ENCODE measurements around the gene BAZ1B.
"Not testable (repeated sequence)": the region's sequence is repeated elsewhere in the genome, so short reads cannot be mapped to it uniquely, and the experiment has no call there.

BAZ1B gene

DNA sequence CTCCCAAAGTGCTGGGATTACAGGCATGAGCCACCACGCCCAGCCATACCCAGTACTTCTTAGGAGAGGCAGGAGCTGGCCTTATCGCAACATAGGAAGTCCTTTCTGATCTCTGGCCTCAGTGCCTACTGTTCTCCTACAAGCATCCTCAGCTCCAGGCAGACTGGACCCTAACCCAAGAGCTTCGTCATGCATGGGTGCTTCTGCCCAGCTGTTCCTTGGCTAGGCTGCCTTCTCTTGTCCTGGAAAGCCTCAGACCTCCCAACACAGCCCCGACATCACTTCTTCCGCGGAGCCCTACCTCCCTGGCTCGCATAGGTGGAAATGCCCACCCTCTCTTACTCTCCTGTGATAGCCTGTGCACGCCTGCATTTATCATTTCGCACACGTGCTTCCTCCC, 19.6 kb upstream of the BAZ1B start:
- DNase-seq = no peak

DNA sequence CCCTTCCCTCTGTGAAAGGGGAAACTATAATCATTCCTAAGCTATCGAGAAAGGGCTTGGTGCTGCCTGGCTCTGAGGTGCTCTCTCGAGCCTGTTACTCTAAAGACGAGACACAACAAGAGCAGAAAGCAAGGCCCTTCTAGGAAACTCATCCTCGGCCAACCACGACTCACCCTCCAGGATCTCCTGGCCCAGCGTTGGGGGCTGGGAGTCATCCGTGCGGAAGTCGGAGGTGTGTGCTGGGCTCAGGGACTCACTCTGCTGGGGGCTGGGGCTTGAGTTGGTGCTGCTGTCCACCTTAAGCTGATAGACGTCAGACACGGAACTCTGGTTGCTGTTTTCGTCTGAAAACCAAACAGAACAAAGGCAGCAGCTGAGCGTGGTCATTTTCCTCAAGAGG, 17.6 kb upstream of the BAZ1B start:
- no peak for DNase-seq

DNA sequence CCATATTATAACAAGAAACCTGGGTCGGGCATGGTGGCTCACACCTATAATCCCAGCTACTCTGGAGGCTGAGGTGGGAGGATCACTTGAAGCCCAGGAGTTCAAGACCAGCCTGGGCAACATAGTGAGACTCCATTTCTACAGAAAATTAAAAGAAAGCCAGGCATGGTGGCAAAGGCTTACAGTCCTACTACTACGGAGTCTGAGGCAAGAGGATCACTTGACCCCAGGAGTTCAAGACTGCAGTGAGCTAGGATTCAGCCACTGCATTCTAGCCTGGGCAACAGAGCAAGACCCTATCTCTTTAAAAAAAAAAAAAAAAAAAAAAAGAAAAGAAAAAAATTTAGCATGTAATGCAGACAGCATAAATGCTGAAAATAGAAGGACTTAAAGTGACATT, 16.4 kb upstream of the BAZ1B start:
- not testable (repeated sequence) for DNase-seq

GRCh38 chr7:73537051-73537450, 15.0 kb upstream of the BAZ1B start:
- DNase-seq = no peak

- no peak for DNase-seq
These were observed 14.4 kb upstream of the BAZ1B start for GRCh38 chr7:73536479-73536878.

DNA sequence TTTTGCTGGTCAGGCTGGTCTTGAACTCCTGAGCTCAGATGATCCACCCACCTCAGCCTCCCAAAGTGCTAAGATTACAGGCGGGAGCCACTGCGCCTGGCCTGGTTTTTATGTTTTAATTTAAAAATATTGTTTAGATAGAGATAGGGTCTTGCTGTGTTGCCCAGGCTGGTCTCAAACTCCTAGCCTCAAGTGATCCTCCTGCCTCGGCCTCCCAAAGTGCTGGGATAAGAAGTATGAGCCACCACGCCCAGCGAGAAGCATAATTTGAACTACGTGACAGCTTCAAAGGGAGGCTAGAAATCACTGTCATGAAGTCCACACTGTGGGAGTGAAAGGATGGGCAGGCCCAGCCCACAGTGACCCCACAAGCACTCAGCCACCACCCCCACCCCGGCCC, 13.8 kb upstream of the BAZ1B start:
- not testable (repeated sequence) for DNase-seq

GRCh38 chr7:73533742-73534141, 11.6 kb upstream of the BAZ1B start:
- DNase-seq = no peak

DNA sequence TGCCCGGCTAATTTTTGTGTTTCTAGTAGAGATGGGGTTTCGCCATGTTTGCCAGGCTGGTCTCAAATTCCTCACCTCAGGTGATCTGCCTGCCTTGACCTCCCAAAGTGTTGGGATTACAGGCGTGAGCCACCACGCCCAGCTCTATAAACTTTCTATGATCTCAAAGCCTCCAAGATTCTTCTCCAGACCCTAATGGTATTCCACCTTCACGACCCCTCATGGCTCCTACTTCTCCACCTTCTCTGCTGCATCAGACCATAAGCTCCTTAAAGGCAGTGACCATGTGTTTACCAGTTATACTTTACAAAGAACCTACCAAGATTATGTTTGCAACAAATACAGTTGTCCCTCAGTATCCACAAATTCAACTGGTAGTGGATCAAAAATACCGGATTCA, 10.1 kb upstream of the BAZ1B start:
- no peak for DNase-seq

DNA sequence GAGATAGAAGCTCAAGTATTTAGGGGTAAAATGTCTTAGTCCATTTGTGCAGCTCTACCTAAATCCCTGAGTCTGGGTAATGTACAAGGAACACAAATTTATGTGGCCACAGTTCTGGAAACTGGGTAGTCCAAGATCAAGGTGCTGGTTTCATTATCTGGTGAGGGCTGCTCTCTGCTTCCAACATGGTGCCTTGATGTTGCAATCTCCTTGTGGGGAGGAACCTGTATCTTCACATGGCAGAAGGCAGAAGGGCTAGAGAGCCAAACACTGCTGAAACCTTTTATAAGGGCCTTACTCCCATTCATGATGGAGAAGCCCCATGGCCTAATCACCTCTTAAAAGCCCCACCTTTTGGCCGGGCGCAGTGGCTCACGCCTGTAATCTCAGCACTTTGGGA, 8.7 kb upstream of the BAZ1B start:
- DNase-seq = no peak

- DNase-seq = no peak
These were observed 5.1 kb upstream of the BAZ1B start for GRCh38 chr7:73526896-73527821.

GRCh38 chr7:73526158-73526494, 4.0 kb upstream of the BAZ1B start:
- not testable (repeated sequence) for DNase-seq

DNA sequence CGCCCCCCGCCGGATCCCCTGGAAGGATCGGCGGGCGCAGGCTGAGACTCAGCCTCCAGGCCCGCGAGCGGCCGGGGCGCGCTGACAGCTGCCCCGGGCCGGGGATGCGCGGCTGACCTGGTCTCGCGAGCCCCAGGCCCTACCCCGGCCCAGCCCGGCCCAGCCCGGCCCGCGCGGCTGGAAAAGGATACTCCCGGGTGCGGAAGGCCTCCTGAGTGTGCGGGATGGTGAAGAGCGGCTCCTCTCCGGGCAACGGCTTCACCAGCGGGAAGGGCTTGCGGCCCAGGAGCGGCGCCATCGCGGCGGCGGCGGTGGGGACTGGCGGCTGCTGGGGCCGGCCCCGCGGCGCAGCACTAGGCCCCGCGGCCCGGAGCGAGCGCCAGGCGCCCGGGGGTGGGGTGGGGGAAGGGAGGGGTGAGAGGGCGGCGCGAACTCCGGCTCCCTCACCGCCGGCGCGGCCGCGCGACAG, 423 bp downstream of the BAZ1B start:
- no peak for DNase-seq

DNA sequence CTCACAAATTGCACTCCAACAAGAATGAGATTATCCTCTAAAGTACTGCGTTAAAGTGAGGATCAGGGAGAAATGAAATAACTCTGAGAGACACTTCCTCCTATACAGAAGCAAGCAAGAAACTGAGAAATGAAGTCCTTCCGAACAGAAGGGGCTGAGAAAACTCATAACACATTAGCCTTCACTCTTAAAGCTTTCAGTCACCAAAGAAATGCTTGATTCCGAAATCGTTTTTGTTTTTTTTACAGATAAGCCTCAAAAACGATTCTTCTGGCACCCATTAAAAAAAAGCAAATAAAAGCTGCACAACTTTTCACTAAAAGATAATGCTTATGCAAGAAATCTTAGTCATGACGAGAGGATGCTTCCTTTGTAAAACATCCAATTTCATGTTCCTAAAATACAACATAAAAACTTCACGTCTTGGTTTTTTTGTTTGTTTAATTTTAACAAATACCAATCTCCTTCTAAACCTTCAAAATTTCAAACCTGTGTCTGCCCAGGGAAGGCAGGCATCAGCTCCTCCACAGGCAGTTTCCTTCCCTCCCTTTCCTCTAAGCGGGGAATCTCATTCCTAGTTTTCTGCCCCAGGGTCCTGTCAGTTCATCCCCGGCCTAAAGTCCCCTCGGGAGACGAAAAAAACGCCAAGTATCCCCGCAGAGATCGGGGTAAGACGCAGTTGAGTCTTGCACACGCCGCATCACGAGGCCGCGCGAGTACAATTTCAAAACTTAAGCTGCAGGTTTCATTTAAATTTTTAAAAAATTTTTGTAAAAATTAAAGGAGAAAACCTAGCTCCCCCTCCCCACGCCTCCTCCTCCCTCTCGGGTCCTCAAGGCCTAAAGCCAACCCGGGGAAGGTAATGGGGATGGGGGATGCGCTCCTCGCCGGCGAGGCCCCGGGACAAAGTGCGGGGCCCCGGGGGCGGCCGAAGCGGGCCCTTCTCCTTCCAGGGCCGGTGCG, 1.1 kb downstream of the BAZ1B start:
- peak in 1 of 2 experiments; percentile 19 for DNase-seq

- DNase-seq = no peak
These were observed 2.0 kb downstream of the BAZ1B start for GRCh38 chr7:73519867-73520672.

GRCh38 chr7:73518470-73518869, 3.6 kb downstream of the BAZ1B start:
- DNase-seq = no peak

- no peak for DNase-seq
These were observed 4.7 kb downstream of the BAZ1B start for GRCh38 chr7:73517241-73517995.

DNA sequence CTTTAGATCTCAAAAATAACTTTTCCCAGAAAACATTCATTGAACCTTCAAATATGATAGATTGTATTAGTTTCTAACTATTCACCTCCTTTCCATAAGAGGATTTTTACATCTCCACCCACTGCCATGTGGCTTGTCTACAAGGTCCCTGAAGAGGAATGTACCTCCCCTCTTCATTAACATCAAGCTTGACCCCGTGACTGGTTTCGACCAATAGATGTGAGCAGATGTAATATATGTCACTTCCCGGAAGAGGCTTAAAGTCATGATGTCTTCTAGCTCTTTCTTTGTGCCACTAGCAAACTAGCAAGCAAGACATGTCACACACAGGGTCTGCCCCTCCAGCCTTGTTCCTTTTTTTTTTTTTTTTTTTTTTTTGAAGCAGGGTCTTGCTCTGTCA, 6.9 kb downstream of the BAZ1B start:
- no peak for DNase-seq

DNA sequence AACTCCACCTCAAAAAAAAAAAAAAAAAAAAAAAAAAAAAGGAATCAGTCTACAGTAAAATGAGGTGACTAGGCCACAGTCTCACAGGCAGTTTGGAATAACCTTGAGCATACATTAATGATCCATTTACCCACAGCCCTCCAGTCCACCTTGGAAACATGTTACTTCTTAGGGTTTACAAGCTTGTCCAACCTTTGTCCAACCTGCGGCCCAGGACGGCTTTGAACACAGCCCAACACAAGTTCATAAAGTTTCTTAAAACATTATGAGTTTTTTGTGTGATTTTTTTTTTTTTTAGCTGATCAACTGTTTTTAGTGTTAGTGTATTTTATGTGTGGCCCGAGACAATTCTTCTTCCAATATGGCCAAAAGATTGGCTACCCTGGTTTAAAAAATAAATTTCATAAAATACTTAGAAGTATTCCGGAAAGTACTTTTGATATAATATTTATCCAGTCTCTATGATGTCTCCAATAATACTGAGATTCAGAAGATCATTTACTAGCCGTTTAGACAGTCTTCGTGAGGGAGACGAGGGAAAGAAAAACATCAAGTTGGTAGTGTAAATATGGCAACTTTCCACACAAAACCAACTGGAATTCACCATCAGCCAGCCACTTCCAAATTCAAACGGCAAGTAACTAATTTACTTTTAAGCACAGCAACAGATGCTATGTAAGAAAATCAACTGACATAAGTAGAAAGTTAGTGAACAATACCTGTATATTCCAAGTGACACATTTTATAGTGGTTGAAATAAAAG, 9.9 kb downstream of the BAZ1B start:
- DNase-seq = no peak

DNA sequence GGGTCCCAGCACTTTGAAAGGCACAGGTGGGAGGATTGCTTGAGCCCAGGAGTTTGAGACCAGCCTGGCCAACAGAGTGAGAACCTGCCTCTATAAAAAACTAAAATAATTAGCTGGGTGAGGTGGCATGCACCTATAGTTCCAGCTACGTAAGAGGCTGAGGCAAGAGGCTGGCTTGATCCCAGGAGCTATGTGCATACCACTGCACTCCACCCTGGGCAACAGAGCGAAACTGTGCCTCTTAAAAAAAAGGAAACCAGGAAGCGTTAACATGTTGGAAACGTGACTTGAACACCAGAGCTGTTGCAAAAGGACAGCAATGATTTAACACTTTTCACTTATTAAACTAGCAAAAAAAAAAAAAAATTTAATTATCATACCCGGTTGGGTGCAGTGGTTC, 12.6 kb downstream of the BAZ1B start:
- no peak for DNase-seq

DNA sequence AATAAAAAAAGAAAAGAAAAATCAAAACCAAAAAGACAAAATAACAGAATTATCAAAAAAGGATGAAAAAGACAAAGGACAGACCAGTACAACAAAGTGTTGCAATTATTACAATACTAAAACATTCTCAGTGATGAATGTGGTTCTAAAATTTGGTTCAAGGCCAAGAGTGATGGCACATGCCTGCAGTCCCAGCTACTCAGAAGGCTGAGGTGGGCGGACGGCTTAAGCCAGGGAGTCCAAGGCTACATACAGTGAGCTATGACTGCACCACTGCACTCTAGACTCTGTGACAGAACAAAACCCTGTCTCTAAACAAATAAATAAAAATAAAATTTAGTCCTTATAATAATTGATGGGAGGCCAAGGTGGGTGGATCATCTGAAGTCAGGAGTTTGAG, 14.5 kb downstream of the BAZ1B start:
- no peak for DNase-seq

DNA sequence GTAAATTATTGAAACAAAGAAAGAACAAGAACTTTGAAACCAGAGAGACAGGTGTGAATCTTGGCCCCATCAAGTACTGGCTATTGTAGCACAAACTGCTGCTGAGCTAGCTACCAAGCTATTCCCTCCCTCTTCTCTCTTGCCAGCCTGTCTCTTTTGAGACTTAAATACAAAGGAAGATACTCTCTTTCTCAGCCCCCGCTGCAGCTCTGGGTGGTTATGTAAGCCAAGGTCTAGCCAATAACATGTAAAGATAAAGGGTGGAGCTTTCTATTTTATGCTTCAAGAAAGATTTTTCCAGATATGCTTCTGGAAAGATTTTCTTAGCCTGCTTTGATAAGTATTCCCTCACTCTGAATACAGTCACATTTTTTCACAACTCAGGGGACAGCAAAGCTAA, 17.2 kb downstream of the BAZ1B start:
- no peak for DNase-seq
